Mesendoderm (in vitro differentiated cells): ENCODE results near the gene LYST.
"Not testable (repeated sequence)": the region's sequence is repeated elsewhere in the genome, so short reads cannot be mapped to it uniquely, and the experiment has no call there.

ENCODE experiments used
- DNase-seq: peaks from one replicate; pipeline ENCODE4 v3.0.0; 2013
- H2AK5ac ChIP-seq: 2 replicates; pipeline ENCODE4 v1.6.1; 2013; ENCODE audit warnings: low read length, inconsistent platforms
- H2BK120ac ChIP-seq: 2 replicates; pipeline ENCODE4 v1.6.1; 2013; ENCODE audit warnings: low read depth, mild to moderate bottlenecking, low read length, moderate library complexity, mixed read lengths
- H2BK15ac ChIP-seq: replicated peaks from 2 replicates; pipeline ENCODE4 v1.6.1; 2013; ENCODE audit warnings: low read depth, mild to moderate bottlenecking, moderate library complexity
- H2BK5ac ChIP-seq: 2 replicates; pipeline ENCODE4 v1.6.1; 2013; ENCODE audit warnings: low read length, inconsistent platforms
- H3K18ac ChIP-seq: 2 replicates; pipeline ENCODE4 v1.6.1; 2013; ENCODE audit warnings: mild to moderate bottlenecking, low read length, mixed read lengths
- H3K23ac ChIP-seq: one replicate; pipeline ENCODE4 v1.6.1; 2013; ENCODE audit warnings: low read length
- H3K27ac ChIP-seq: 2 replicates; pipeline ENCODE4 v1.5.1; 2013; ENCODE audit warnings: low read depth, mild to moderate bottlenecking, inconsistent platforms, low read length, moderate library complexity
- H3K27me3 ChIP-seq: 2 replicates; pipeline ENCODE4 v1.6.1; 2013; ENCODE audit warnings: low read length, control low read depth, mild to moderate bottlenecking, inconsistent platforms; ENCODE audit not compliant: insufficient read depth, poor library complexity
- H3K36me3 ChIP-seq: 2 replicates; pipeline ENCODE4 v1.6.1; 2013; ENCODE audit warnings: low read length, inconsistent platforms; ENCODE audit not compliant: control insufficient read depth, insufficient read depth
- H3K4ac ChIP-seq: one replicate; pipeline ENCODE4 v1.6.1; 2013; ENCODE audit warnings: low read depth, mild to moderate bottlenecking, low read length, moderate library complexity
- H3K4me1 ChIP-seq: 2 replicates; pipeline ENCODE4 v1.6.1; 2013; ENCODE audit warnings: low read depth, low read length, inconsistent platforms; ENCODE audit not compliant: control insufficient read depth
- H3K4me2 ChIP-seq: 2 replicates; pipeline ENCODE4 v1.6.1; 2013; ENCODE audit warnings: low read length
- H3K4me3 ChIP-seq: 2 replicates; pipeline ENCODE4 v1.5.1; 2013; ENCODE audit warnings: mild to moderate bottlenecking, low read length
- H3K56ac ChIP-seq: one replicate; pipeline ENCODE4 v1.6.1; 2013; ENCODE audit warnings: low read length
- H3K79me1 ChIP-seq: 2 replicates; pipeline ENCODE4 v1.6.1; 2013; ENCODE audit warnings: low read length, inconsistent platforms
- H3K79me2 ChIP-seq: 2 replicates; pipeline ENCODE4 v1.6.1; 2013; ENCODE audit warnings: mild to moderate bottlenecking, low read length; ENCODE audit not compliant: control insufficient read depth, insufficient read depth
- H3K9ac ChIP-seq: 2 replicates; pipeline ENCODE4 v1.6.1; 2013; ENCODE audit warnings: low read length, inconsistent platforms
- H4K5ac ChIP-seq: one replicate; pipeline ENCODE4 v1.6.1; 2013; ENCODE audit warnings: low read length
- H4K8ac ChIP-seq: one replicate; pipeline ENCODE4 v1.6.1; 2013; ENCODE audit warnings: low read depth, mild to moderate bottlenecking, control low read depth, low read length, moderate library complexity
- WGBS: extraction: QIAGEN DNeasy Blood & Tissue Kit; methylation state at CpG from one replicate; pipeline ENCODE4 v1.1.7; 2013; ENCODE audit warnings: low lambda C conversion rate, missing lambda C conversion rate; ENCODE audit not compliant: insufficient coverage; ENCODE audit errors: extremely low coverage; 5-methylcytosine and 5-hydroxymethylcytosine counted together

Gene LYST

GRCh38 chr1:235758931-235759330 lies 107.8 kb downstream of the LYST start:
- Histone ChIP-seq H3K36me3 (no peaks in the 10 kb centered on the region), H4K5ac (no peak overlapping the region), H3K79me1 (no peaks in the 10 kb centered on the region), H3K27ac (no peak overlapping the region), H2BK120ac (no peak overlapping the region), H3K4ac (no peak overlapping the region), H3K23ac (no peak overlapping the region), H3K18ac (no peak overlapping the region), H3K4me1 (no peaks in the 10 kb centered on the region), H2BK15ac (no peak overlapping the region), H3K56ac (no peak overlapping the region), H3K79me2 (no peaks in the 10 kb centered on the region), H3K4me3 (no peak overlapping the region), H2BK5ac (no peak overlapping the region), H3K4me2 (no peak overlapping the region), H3K9ac (no peak overlapping the region), H4K8ac (no peak overlapping the region), H3K27me3 (no peaks in the 10 kb centered on the region), H2AK5ac (no peak overlapping the region)
- no peak for DNase-seq
- WGBS = no CpG with 5 or more reads among the region's 6 CpGs

- H2AK5ac ChIP-seq = no peak overlapping the region
- no peak overlapping the region for H3K9ac ChIP-seq
- H3K23ac ChIP-seq = no peak overlapping the region
- H4K8ac ChIP-seq = no peak overlapping the region
- DNase-seq = no peak
- H3K79me1 ChIP-seq = no peaks in the 10 kb centered on the region
- no peaks in the 10 kb centered on the region for H3K79me2 ChIP-seq
- H3K18ac ChIP-seq = no peak overlapping the region
- no peak overlapping the region for H3K56ac ChIP-seq
- H3K36me3 ChIP-seq = no peaks in the 10 kb centered on the region
- no peaks in the 10 kb centered on the region for H3K27me3 ChIP-seq
- H3K4me1 ChIP-seq = no peaks in the 10 kb centered on the region
- H3K4ac ChIP-seq = no peak overlapping the region
- H4K5ac ChIP-seq = no peak overlapping the region
- H2BK120ac ChIP-seq = no peak overlapping the region
- H2BK15ac ChIP-seq = no peak overlapping the region
- H3K4me3 ChIP-seq = no peak overlapping the region
- H3K4me2 ChIP-seq = no peak overlapping the region
- no peak overlapping the region for H2BK5ac ChIP-seq
- H3K27ac ChIP-seq = no peak overlapping the region
Observed at GRCh38 chr1:235757587-235758096, 109.1 kb downstream of the LYST start.

- WGBS = no CpG with 5 or more reads among the region's 3 CpGs
- not testable (repeated sequence) for H3K4me2 ChIP-seq, H3K79me2 ChIP-seq, H3K27ac ChIP-seq, H3K18ac ChIP-seq, H3K4me1 ChIP-seq, H3K23ac ChIP-seq, H3K79me1 ChIP-seq, H2BK15ac ChIP-seq, H2AK5ac ChIP-seq, H3K56ac ChIP-seq, H3K9ac ChIP-seq, DNase-seq, H2BK120ac ChIP-seq, H3K36me3 ChIP-seq, H3K4ac ChIP-seq, H3K27me3 ChIP-seq, H4K5ac ChIP-seq, H4K8ac ChIP-seq, H3K4me3 ChIP-seq, H2BK5ac ChIP-seq
Observed at GRCh38 chr1:235754186-235754585, 112.5 kb downstream of the LYST start.

GRCh38 chr1:235749755-235750300 lies 116.9 kb downstream of the LYST start:
- H2BK15ac ChIP-seq = no peak overlapping the region
- H4K8ac ChIP-seq = no peak overlapping the region
- WGBS = no CpG with 5 or more reads among the region's 1 CpG
- H3K79me2 ChIP-seq = no peaks in the 10 kb centered on the region
- no peak overlapping the region for H3K4me3 ChIP-seq
- H3K9ac ChIP-seq = no peak overlapping the region
- DNase-seq = peak; percentile 56
- H3K36me3 ChIP-seq = no peaks in the 10 kb centered on the region
- no peak overlapping the region for H2AK5ac ChIP-seq
- H3K4me1 ChIP-seq = no peaks in the 10 kb centered on the region
- H3K56ac ChIP-seq = no peak overlapping the region
- no peak overlapping the region for H3K18ac ChIP-seq
- no peak overlapping the region for H4K5ac ChIP-seq
- H3K23ac ChIP-seq = no peak overlapping the region
- H3K79me1 ChIP-seq = no peaks in the 10 kb centered on the region
- no peak overlapping the region for H2BK5ac ChIP-seq
- no peak overlapping the region for H3K4ac ChIP-seq
- no peaks in the 10 kb centered on the region for H3K27me3 ChIP-seq
- H3K27ac ChIP-seq = no peak overlapping the region
- H3K4me2 ChIP-seq = no peak overlapping the region
- H2BK120ac ChIP-seq = no peak overlapping the region

GRCh38 chr1:235748747-235749146 lies 118.0 kb downstream of the LYST start:
- H3K36me3 ChIP-seq = no peaks in the 10 kb centered on the region
- H2BK120ac ChIP-seq = no peak overlapping the region
- no peak overlapping the region for H3K27ac ChIP-seq
- no peak overlapping the region for H4K5ac ChIP-seq
- DNase-seq = no peak
- no peak overlapping the region for H2BK5ac ChIP-seq
- no peaks in the 10 kb centered on the region for H3K79me1 ChIP-seq
- no peak overlapping the region for H3K4me2 ChIP-seq
- H3K4ac ChIP-seq = no peak overlapping the region
- H2AK5ac ChIP-seq = no peak overlapping the region
- H3K79me2 ChIP-seq = no peaks in the 10 kb centered on the region
- no peak overlapping the region for H2BK15ac ChIP-seq
- no peak overlapping the region for H3K18ac ChIP-seq
- H3K56ac ChIP-seq = no peak overlapping the region
- H4K8ac ChIP-seq = no peak overlapping the region
- H3K27me3 ChIP-seq = no peaks in the 10 kb centered on the region
- no peak overlapping the region for H3K4me3 ChIP-seq
- H3K4me1 ChIP-seq = no peaks in the 10 kb centered on the region
- H3K23ac ChIP-seq = no peak overlapping the region
- no CpG with 5 or more reads among the region's 2 CpGs for WGBS
- H3K9ac ChIP-seq = no peak overlapping the region

GRCh38 chr1:235746245-235746644 lies 120.5 kb downstream of the LYST start:
- Histone ChIP-seq H3K27me3 (no peaks in the 10 kb centered on the region), H2BK15ac (no peak overlapping the region), H3K36me3 (no peaks in the 10 kb centered on the region), H3K4me1 (no peaks in the 10 kb centered on the region), H4K5ac (no peak overlapping the region), H3K56ac (no peak overlapping the region), H2AK5ac (no peak overlapping the region), H3K79me1 (no peaks in the 10 kb centered on the region), H3K79me2 (no peaks in the 10 kb centered on the region), H3K4me2 (no peak overlapping the region), H3K4me3 (no peak overlapping the region), H3K18ac (no peak overlapping the region), H2BK5ac (no peak overlapping the region), H3K23ac (no peak overlapping the region), H3K27ac (no peak overlapping the region), H3K4ac (no peak overlapping the region), H2BK120ac (no peak overlapping the region), H3K9ac (no peak overlapping the region), H4K8ac (no peak overlapping the region)
- WGBS = no CpG with 5 or more reads among the region's 6 CpGs
- DNase-seq = no peak
